ENCODE data around the gene RYR1. TPM values are rescaled to one million over a fixed set of nuclear protein-coding genes. Genes with fewer than 3 reads are reported as not detected.

Gene RYR1
- total and polyA plus RNA-seq, 10 of the 15 experiments (the other 5 are each of a cell fraction or from before 2014, with no cell fraction given), result under 0.01 to 0.32 (median 0.07) TPM; not detected in 1

DNA sequence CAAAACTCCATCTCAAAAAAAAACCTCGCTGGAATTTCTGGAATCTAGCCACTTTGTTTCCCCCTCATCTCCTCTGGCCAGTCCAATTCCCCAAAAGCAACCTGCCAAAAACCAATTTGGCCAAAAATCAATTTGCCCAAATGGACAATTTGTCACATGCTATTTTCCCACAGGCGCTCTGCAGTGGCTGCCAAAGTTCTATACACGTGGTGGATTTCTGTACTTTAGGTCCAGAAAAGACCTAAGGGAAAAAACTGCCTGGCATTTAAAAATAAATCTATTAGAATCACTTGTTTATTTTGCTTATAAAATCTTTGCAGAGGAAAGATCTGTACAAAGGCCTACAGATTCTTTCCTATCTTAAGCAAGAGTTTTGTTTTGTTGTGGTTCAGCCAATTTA, 104.9 kb downstream of the RYR1 start:
- no peak overlapping the region for H2AFZ ChIP-seq (ENCODE audit: control insufficient read depth, low read depth, low read length)
- BruUV-seq (replicated peaks), result no TSS peak
- no peak overlapping the region for H3K9ac ChIP-seq (ENCODE audit: control insufficient read depth, insufficient read depth, low read length)
- DNase-seq (ENCODE audit: low read depth, low spot score) (no peak), FAIRE-seq (no peak), ATAC-seq (no peak)
- in situ Hi-C loops (cut with MboI) (no loop called here), intact Hi-C loops (cut with micrococcal nuclease; ENCODE audit: unreplicated experiment) (no loop called here)
- POLR2A ChIA-PET, result interaction anchor here (0.6 kb wide), 1 partner anchor 313 kb away, joined by 4 read pairs; no protein-coding TSS in a partner anchor
- H3K9me3 ChIP-seq (replicated peaks; ENCODE audit: control insufficient read depth, insufficient read depth, low read length), result peaks cover 12% of the 10 kb centered on the region; the same call in 2 of the 3 replicates
- CTCF ChIA-PET, result interaction anchor here (0.7 kb wide), 2 partner anchors 27 to 147 kb away, joined by 3 to 4 read pairs; no protein-coding TSS in a partner anchor
- H3K36me3 ChIP-seq (ENCODE audit: control insufficient read depth in 2 of 2, insufficient read depth in 2 of 2, low read length in 1 of 2), result no peaks in the 10 kb centered on the region
- SMC1A ChIA-PET (ENCODE audit: uncharacterized antibody, unreplicated experiment), result no interaction called here
- no peak overlapping the region for H3K27ac ChIP-seq (ENCODE audit: control insufficient read depth, insufficient read depth)
- H3K4me2 ChIP-seq (ENCODE audit: control insufficient read depth, insufficient read depth), result 0 out of 2 replicates have a peak overlapping the region, but pooled peaks have one; percentile 25
- H3K4me3 ChIP-seq, result no peak overlapping the region
- RAD21 ChIA-PET (ENCODE audit: unreplicated experiment), result no interaction called here
- TF ChIP-seq EZH2 (IDR thresholded peaks at IDR 0.05; ENCODE audit: borderline replicate concordance, control insufficient read depth, low read depth, low read length) (no peak), ZNF24 (IDR thresholded peaks at IDR 0.05) (no peak), E2F4 (IDR thresholded peaks at IDR 0.05; ENCODE audit: low read depth, low read length) (no peak), CREM (IDR thresholded peaks at IDR 0.05; ENCODE audit: low read depth) (no peak), TBL1XR1 (IDR thresholded peaks at IDR 0.05; ENCODE audit: low read depth, low read length) (no peak), ZSCAN29 (IDR thresholded peaks at IDR 0.05) (no peak), HDGF (IDR thresholded peaks at IDR 0.05) (no peak), SUPT20H (IDR thresholded peaks at IDR 0.05; ENCODE audit: borderline replicate concordance, control insufficient read depth, low read depth, low read length) (no peak), MTA2 (IDR thresholded peaks at IDR 0.05; ENCODE audit: low read depth) (no peak), FOS (IDR thresholded peaks at IDR 0.05; ENCODE audit: borderline replicate concordance, extremely low read depth, insufficient read length) (no peak), NRF1 (conservative IDR thresholded peaks at IDR 0.05; ENCODE audit: low read depth, low read length) (no peak), HCFC1 (IDR thresholded peaks at IDR 0.05; ENCODE audit: low read length) (no peak), ZNF622 (IDR thresholded peaks at IDR 0.05) (no peak), NFIC (IDR thresholded peaks at IDR 0.05; ENCODE audit: low read depth, low read length) (no peak), CHD2 (IDR thresholded peaks at IDR 0.05; ENCODE audit: borderline replicate concordance, low read depth, low read length) (no peak), MYB (IDR thresholded peaks at IDR 0.05; ENCODE audit: borderline replicate concordance, low read depth, low read length) (no peak)
- TF ChIP-seq, protein P1, sequence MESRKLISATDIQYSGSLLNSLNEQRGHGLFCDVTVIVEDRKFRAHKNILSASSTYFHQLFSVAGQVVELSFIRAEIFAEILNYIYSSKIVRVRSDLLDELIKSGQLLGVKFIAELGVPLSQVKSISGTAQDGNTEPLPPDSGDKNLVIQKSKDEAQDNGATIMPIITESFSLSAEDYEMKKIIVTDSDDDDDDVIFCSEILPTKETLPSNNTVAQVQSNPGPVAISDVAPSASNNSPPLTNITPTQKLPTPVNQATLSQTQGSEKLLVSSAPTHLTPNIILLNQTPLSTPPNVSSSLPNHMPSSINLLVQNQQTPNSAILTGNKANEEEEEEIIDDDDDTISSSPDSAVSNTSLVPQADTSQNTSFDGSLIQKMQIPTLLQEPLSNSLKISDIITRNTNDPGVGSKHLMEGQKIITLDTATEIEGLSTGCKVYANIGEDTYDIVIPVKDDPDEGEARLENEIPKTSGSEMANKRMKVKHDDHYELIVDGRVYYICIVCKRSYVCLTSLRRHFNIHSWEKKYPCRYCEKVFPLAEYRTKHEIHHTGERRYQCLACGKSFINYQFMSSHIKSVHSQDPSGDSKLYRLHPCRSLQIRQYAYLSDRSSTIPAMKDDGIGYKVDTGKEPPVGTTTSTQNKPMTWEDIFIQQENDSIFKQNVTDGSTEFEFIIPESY (IDR thresholded peaks at IDR 0.05), result no peak
- TF ChIP-seq, protein P2, sequence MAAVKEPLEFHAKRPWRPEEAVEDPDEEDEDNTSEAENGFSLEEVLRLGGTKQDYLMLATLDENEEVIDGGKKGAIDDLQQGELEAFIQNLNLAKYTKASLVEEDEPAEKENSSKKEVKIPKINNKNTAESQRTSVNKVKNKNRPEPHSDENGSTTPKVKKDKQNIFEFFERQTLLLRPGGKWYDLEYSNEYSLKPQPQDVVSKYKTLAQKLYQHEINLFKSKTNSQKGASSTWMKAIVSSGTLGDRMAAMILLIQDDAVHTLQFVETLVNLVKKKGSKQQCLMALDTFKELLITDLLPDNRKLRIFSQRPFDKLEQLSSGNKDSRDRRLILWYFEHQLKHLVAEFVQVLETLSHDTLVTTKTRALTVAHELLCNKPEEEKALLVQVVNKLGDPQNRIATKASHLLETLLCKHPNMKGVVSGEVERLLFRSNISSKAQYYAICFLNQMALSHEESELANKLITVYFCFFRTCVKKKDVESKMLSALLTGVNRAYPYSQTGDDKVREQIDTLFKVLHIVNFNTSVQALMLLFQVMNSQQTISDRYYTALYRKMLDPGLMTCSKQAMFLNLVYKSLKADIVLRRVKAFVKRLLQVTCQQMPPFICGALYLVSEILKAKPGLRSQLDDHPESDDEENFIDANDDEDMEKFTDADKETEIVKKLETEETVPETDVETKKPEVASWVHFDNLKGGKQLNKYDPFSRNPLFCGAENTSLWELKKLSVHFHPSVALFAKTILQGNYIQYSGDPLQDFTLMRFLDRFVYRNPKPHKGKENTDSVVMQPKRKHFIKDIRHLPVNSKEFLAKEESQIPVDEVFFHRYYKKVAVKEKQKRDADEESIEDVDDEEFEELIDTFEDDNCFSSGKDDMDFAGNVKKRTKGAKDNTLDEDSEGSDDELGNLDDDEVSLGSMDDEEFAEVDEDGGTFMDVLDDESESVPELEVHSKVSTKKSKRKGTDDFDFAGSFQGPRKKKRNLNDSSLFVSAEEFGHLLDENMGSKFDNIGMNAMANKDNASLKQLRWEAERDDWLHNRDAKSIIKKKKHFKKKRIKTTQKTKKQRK (IDR thresholded peaks at IDR 0.05; ENCODE audit: low read depth, low read length), result no peak
- no peaks in the 10 kb centered on the region for H4K20me1 ChIP-seq (ENCODE audit: control insufficient read depth, insufficient read depth)
- H3K4me1 ChIP-seq (ENCODE audit: control insufficient read depth, insufficient read depth, low read length), result no peaks in the 10 kb centered on the region
- H3K79me2 ChIP-seq (ENCODE audit: control insufficient read depth, insufficient read depth, low read length), result no peaks in the 10 kb centered on the region
- WGBS (ENCODE audit: insufficient coverage, insufficient replicate concordance, low lambda C conversion rate, missing lambda C conversion rate), result 76% methylated on average over 3 of the region's 3 CpGs
- H3K27me3 ChIP-seq (replicated peaks in 1 of 2; ENCODE audit: control insufficient read depth in 2 of 2, insufficient read depth in 2 of 2, low read length in 1 of 2), result no peaks in the 10 kb centered on the region
